Stimulated activated CD8-positive, alpha-beta memory T cell treated with anti-CD3 and anti-CD28 coated beads, Interleukin-15, amount 100 ng/mL, for 48 hours (primary cell): Measurements from ENCODE around the gene AHCYL2.
A peak's percentile ranks its signal among the peaks of the same experiment; 100 is the strongest.
"Not testable (repeated sequence)": the region's sequence is repeated elsewhere in the genome, so short reads cannot be mapped to it uniquely, and the experiment has no call there.

Experiments
- DNase-seq, 2 donors: peaks; one replicate each; pipeline ENCODE4 v3.0.0-alpha.2; 2020; ENCODE audit warnings: low read depth in 2 of 2

The AHCYL2 gene

DNA sequence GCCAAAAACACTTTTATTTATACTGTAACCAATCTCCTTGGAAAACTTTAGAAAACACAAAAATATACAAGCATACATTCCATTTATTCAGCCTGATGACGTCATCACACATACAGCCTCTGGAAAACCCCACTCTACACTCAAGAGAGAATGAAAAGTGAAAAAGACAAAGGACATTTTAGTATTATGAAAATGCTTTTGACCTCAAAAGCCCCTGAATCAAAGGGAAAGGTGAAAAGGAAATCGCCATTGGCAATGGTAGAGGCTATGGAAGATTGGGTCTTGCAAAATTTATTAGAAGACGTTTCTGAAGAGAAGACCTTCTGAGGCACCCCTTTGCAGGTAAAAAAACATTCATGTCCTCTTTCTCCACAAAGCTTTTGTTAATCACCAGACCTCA, 126.5 kb downstream of the AHCYL2 start:
- no peak for DNase-seq

DNA sequence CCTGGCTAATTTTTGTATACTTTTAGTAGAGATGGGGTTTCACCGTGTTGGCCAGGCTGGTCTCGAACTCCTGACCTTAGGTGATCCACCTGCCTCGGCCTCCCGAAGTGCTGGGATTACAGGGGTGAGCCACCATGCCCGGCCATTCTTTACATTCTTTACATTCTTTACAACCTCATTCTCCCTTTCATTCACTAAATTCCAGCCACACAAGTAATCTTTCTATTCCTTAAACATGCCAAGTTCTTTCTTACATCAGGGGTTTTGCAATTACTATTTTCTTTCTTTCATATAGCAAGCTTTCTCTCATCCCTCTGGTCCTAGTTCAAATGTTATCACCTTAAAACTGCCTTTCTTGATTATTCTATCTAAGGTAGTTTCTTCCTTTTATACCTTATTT, 128.3 kb downstream of the AHCYL2 start:
- not testable (repeated sequence) for DNase-seq

DNA sequence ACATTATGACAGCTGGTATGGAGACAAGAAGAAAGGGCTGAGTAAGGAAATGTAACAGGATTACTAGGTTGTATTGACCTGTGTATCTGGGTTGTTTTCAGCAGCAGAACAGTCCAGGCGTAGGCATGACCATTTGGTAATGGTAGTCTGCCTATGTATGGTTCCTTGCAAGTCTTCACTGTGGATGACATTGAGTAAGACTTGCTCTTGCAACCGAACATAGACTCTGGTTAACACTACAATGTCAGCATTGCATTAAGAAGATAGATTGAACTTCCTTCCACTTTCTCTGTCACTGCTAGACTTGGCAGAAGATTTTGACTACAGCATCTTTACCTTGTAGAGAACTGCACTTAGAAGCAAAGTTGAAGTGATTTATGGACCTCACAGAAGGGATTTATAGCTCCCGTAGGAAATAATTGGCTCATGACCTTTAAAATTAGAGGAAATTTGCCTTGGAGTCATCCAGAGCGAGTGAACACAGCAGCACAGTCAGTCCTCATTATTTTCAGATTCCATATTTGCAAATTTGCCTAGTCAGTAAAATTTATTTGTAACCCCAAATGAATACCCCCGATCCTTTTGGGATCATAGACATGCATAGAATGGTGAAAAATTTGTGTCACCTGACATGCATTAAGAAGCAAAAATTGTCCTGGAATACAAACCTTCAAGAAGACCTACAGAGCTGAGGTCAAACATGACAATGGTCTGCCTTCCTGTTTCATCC, 129.8 kb downstream of the AHCYL2 start:
- DNase-seq, result no peak

DNA sequence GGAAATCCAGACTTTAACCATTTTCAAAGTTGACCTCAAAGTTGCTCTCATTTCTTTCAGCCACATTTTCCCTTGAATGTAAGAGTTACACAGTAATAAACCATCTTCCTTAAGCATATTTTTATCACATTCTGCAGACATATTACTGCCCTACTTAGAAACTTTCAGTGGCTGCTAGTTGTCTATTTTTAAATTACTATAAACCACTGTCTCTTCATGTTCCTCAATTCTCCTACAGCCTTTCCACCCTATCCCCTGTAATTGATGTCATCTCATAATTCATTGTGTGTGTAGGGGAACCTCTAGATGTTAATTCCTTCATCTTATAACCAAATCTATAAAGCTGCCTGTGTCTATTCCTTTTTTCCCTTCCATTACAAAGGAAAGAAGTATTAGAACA, 131.3 kb downstream of the AHCYL2 start:
- no peak for DNase-seq

DNA sequence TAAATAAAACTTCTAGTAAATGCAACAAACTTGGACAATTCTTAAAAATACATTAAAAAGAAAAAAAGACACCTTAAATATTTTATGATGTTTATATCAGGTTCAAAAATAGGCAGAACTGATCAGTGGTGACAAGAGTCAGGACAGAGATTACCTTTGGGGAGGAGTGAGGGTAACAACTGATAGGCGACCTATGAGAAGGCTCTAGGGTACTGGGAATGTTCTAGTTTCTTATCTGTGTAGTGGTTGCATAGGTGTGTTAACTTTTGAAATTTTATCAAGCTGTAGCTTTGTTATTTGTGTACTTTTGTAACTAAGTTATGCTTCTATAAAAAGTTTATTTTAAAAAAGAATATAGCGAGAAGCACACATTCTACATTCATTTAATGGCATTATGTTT, 134.3 kb downstream of the AHCYL2 start:
- DNase-seq, result no peak

DNA sequence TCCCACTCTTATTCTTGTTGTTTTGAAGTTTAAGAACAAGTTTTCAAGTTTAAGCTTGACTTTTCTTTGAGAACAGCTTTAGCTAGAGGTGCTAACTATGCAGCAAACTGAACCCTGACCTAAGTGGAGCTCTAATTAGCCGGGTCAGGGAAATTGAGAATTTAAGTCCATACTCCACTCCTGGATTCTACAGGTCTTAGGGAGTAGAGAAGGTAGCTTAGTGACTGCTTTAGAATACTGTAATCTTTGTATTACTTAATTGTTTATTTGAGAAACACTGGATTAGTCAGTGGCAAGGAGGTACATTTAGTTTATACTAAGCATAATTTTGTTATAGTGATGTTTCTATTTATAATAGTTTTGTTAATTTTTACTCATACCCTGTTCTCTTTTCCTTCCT, 134.8 kb downstream of the AHCYL2 start:
- no peak for DNase-seq

DNA sequence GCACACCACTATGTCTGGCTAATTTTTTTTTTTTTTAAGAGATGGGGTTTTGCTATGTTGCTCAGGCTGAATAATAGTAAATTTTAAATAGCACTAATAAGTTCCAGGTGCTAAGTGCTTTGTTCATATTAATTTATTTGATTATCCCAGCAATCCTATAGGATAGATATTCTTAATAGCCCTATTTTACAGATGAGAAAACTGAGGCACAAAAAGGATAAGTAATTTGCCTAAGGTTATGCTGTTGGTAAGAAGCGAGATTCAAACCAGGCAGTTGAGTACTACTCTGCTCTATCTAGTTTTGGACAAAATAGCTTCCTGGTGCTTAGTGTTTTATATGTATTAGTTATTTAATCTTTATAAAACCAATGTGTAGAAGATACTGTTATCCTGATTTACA, 136.9 kb downstream of the AHCYL2 start:
- no peak for DNase-seq

DNA sequence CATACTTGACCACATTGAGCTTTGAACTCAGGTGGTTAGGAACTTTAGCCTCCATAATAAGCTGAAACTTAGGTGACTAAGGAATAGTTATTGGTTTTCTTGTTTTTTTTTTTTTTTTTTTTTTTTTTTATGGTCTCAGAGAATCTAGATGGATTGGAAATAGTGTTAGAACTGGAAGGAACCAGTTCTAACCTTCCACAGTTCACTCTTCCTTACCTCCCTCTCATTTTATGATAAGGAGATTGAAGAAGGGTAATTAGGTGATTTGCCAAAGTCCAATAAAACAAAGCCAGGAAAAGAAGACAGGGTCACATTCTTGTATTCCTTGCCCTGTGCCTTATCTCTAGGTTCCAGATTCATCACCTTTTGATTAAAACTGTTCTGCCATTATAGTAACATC, 137.7 kb downstream of the AHCYL2 start:
- DNase-seq, result no peak

DNA sequence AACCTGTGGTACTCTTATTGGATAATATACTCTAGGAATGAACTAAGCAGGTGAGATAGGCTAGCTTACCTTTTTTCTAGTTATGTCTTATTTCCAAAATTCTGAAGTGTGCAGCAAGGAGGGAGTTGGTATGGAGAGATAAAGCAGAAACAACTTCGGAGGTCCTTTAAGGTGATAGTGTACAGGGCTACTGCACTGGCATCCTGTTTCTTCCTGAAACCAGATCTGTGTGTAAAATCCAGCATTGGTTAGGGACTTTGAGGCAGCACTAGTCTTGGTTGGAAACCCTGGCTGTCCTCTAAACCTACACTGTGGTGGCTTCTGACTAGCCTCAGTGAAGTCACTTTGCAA, 142.5 kb downstream of the AHCYL2 start:
- no peak for DNase-seq

DNA sequence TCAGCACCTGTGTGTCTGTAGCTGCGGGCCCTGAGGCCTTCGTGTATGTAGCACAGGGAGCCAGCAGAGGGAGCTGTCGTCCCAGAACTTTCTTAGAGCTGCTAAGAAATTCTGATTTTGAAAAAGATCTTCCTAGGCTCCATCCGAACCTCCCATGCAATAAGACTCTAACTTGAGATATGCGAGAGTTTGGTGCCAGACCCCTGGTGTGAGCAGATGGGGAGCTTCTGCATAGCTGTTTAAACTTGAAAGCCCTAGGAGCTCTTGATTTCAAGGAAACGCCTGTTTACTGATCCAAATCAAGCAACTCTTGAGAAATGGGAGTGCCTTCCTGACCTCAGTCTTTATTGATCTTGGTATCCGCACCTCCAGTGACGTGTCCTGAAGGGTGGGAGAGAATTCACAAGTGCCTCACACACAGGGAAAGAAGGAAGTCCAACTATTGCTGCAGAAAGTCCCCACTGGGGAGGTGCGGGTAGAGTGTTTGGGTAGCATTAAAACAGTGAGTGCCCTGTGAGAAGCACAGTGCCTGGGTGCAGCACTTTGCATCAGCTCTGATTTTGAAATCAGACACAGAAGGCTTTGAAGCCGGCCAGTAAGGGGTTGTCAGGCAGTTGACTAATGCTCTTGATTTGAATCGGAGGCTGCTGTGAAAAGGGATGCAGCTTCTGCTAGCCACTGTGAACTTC, 143.0 kb downstream of the AHCYL2 start:
- DNase-seq, result peak; percentile 45 to 64

DNA sequence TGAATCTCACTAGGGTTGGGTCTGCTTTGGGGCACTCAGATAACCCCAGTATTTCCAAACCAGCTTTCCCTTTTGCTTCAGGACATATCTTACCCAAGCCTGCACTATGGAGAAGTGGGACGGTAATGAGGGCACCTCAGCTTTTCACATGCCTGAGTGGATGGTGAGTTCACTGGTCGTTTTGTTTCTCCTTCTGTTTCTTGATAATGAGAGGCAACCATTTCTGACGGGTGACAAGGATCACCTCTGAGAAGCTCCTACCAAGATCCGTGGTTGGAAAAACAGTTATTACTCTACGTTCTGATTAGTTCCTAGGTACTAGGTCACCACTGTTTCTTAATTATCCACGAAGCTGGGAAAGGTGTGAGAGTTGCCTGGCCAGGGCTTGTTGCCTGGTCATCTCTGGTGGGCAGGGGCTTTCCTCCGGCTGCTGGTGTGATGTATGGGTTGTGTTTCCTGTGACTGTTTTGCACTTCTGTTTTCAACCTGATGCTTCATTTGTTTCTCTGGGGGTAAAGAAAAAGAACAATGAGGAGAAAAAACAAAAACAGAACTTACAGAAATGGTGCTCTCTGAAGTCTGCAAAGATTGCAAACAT, 143.7 kb downstream of the AHCYL2 start:
- DNase-seq, result peak; percentile 15 to 20

DNA sequence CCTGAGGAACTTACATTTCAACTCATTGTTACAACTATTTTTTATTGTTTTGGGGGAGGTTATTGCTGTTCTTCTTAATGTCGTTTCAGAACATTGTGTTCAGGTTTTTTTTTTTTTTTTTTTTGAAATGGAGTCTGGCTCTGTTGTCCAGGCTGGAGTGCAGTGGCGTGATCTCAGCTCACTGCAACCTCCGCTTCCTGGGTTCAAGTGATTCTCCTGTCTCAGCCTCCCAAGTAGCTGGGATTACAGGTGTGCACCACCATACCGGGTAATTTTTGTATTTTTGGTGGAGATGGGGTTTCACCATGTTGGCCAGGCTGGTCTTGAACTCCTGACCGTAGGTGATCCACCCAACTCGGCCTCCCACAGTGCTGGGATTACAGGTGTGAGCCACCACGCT, 144.6 kb downstream of the AHCYL2 start:
- not testable (repeated sequence) for DNase-seq

DNA sequence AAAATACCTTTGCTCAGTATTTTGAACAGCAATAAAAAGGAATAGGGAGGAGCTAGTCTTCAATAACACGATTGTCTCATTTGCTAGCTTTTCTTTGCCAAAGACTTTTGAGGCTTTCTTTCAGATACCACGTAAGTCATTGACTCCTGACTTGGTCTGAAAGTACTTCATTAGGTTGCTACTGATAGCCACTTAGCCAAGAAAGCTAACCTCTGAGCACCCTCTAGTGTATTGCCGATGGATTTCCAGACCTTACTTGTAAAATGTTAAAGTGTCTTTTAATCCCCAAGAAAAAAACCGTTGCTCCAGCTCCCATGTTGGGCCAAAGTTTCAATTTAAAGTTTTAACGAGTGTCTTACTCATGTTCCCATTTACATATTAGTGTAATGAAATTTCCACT, 146.0 kb downstream of the AHCYL2 start:
- no peak for DNase-seq

DNA sequence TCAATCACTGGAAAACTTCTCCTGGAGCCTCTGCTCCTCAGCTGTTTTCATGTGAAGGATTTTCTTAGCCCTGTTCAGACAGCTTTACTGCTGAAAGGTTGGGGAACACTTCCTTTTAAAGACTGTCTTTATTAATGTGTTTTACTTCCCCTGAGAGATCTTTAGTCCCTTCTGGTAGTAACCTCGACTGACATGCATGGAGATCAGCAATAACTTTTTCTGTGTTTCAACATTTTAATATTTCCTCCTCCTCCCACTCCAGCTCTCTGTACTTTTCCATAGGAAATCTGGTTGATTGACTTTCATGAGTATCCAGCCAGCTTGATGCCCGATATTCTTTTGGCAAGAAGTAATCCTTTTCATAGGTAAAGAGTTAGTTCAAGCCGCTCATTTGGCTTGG, 146.7 kb downstream of the AHCYL2 start:
- no peak for DNase-seq

DNA sequence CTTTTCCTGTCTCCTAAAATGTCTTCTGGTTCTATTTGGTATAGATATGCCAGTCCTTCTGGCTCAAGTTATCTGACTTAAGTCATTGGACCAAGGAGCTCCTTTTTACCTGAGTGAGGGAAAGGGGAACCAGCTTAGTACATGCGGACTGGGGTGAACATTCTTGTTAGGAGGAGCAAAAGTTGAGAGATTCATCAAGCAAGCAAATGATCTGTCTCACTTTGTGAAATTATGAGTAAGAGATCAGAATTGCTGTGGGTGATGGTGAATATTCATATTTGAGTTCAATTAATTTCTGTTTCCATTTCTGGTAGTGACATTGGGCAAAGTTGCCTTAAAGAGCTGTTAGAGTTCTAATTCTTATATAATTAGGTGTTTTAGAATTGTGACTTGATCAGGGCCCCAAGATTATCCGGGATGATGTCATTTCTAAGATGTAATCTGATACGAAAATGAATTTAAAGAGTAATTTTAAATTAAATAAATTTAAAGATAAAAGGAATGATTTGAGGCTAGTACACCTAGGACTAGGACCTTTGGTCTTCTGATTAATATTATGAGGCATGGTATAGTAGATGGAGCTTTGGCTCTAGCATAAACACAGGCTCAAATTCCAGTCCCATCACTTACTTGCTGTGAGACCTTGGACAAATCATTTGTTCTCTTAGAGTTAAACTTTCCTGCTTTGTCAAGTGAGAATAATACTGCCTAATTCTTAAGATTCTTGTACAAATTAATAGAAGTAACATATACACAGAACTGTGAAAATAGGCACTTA, 149.0 kb downstream of the AHCYL2 start:
- no peak for DNase-seq

DNA sequence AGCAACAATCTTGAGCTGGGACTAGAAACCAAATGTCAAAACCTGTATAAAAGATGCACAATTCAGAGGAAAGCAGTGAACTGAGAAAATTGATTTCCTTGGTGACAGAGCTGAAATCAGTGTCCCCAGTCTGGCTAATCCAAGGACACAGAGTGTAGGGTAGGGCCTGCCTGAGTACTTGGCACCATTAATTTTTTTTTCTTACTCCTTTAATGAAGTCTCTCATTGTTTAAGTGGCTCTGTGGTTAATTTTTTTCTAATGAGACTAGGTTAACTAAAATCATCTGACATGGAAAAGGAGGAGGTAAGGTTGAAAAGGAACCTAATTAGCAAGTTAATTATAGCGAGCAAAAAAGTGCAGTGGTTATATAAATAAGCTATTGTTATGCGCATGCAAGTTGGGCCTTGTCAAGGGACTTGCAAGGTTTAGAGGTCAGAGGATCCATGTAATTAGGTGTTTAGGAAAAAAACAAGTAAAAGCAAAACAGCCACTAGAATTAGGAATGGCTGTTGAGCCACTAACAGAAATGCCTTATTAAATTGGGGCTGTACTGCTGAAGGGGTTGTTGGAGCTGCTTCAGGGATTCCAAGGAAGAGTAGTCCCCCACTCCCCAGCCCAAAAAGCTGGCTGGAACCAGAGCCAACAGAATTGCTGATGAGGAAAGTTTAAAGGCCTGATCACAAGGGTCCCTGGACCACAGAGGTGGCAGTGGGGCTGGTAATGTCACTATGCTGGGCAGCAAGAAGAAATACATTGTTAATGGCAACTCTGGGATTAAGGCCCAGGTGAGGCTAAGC, 150.5 kb downstream of the AHCYL2 start:
- no peak for DNase-seq

DNA sequence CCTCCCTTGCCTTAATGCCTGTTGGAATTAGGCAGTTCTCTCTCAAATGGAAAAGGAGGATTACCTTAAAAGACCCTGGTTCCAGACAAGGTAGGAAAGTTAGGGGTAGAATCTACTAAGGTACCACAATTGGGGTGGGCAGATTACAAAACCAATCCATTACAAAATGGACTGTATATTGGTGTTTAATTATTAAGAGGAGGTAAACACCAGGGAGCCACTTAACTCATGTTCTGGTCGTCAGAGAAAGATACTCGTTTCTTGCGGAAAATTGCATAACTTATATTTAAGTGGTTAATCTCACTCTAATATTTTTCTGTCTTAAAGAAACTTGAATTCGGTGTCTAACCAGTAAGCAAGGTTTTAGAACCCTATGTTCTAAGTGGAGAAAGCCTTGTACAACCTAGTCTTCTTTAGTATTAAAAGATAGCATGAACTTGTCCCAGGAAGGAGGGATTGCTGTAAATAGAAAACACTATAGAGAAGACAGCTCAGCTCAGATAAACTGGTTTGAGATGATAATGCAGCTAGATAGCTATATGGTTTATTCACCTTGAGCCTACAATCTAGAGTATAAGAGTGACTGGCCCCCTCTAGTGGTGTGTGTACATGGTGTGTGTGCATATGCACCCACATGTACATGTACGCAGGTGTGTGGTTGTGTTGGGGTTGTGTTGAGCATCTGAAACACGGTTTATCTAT, 151.4 kb downstream of the AHCYL2 start:
- peak; percentile 10 to 23 for DNase-seq

DNA sequence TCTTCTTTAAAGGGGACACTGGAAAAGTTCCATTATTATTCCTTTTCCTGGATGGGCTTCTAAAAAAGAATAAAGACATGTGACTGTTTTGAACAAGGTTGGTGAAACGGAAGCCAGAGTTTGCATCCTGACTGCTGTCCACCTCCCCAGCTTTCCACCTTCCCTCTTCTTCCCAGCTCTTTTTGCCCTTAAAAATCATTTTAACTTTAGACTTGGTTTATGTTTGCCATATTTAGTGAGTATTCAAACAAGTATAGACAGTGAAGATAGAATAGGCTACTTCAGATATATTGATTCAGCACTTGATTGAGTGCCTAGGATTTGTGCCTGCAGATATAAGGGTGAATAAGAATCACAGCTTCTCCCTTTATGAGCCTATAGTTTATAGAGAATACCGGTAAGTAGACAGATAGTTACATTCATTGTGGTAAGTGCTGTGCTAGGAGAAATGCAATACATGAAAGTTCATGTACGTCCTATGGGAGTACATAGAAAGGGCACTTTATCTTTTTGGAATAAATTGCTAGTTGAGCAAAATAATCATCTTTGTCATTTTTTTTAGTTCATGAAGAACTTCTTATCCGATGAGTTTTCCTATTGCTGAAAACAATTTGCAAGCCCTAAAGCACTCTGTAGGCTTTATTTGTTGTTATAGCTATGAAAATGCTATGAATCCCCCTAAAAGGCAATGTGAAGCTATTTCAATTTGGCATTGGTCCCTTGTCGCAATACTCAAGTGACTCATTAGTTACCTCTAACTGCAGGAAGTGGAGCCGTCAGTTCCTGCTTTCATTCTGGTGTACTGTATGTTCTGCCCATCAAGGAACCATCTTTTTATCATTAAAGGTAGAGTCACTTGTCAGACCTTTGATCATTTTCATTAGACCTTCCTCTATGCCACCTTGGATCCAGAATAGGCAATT, 152.2 kb downstream of the AHCYL2 start:
- DNase-seq, result no peak

DNA sequence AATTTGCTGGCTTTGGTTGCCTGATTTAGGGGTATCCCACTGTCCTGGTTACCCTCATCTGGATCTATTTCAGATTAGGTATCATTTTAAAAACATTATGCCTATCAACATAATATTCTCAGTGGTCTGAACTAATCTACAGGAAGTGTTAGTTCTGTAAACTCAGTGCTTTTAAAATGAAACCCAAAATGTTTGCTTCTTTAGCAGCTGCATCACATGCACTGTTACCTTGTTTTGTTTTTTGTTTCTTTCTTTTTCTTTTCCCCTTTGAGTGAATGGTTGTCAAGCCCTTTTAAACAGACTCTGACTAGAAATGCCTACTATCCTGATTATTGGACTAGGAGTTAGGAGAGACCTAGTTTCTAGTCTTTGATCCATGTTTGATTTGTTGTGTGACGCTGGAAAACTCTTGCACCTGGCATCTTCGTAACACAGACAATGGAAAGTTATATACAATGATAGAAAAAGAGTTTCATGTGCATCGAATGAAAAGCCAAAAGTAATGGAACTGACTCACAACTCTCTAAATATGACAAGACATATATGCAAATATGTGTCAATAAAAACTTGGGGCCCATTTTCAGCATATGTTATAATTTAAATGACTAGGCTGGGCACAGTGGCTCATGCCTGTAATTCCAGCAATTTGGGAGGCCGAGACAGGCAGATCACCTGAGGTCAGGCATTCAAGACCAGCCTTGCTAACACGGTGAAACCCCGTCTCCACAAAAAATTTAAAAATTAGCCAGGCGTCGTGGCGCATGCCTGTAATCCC, 157.1 kb downstream of the AHCYL2 start:
- no peak for DNase-seq
